ENCODE measurements around the gene GASK1A. TPM values are rescaled to one million over a fixed set of nuclear protein-coding genes. Genes with fewer than 3 reads are reported as not detected.

GASK1A gene
- total RNA-seq, 1 donor from 2014 or later = 0.72 TPM

DNA sequence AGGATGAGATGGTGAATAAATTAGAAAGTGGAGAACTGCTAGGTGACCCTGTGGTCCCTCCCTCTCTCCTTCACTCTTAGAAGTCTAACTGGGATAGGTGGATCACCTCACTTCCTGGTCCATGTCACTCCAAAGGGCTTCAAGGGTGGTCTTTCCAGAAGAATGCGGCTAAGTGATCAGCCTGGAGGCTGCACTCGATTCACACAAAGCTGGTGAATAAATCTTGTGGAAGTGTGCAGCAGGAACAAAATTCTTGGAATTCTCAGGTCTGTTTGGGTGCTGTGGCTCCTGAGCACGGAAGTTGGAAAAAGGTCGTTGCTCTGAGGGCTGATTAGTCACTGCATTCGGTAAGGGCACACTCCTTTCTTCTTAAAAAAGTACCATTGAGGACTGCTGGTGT, 46.3 kb downstream of the GASK1A start:
- H3K9me3 Mint-ChIP-seq (ENCODE audit: unreplicated experiment) = no peaks in the 10 kb centered on the region
- TF ChIP-seq, protein P1, sequence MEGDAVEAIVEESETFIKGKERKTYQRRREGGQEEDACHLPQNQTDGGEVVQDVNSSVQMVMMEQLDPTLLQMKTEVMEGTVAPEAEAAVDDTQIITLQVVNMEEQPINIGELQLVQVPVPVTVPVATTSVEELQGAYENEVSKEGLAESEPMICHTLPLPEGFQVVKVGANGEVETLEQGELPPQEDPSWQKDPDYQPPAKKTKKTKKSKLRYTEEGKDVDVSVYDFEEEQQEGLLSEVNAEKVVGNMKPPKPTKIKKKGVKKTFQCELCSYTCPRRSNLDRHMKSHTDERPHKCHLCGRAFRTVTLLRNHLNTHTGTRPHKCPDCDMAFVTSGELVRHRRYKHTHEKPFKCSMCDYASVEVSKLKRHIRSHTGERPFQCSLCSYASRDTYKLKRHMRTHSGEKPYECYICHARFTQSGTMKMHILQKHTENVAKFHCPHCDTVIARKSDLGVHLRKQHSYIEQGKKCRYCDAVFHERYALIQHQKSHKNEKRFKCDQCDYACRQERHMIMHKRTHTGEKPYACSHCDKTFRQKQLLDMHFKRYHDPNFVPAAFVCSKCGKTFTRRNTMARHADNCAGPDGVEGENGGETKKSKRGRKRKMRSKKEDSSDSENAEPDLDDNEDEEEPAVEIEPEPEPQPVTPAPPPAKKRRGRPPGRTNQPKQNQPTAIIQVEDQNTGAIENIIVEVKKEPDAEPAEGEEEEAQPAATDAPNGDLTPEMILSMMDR (IDR thresholded peaks at IDR 0.05; ENCODE audit: unreplicated experiment) = no peak

DNA sequence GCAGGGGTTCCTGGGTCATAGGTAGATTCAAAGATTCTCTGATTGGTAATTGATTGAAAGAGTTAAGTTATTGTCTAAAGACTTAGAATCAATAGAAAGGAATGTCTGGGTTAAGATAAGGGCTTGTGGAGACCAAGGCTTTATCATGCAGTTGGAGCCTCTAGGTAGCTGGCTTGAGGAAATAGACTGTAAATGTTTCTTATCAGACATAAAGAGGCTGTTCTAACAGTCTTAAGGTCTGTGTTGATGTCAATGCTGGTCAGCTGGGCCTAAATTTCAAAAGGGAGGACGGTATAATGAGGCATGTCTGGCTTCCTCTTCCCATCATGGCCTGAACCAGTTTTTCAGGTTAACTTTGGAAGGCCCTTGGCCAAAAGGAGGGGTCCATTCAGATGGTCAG, 48.9 kb downstream of the GASK1A start:
- TF ChIP-seq, protein P1 (IDR thresholded peaks at IDR 0.05; ENCODE audit: unreplicated experiment) = no peak
- Mint-ChIP-seq H3K36me3 (ENCODE audit: low read depth, unreplicated experiment) (peaks cover 3% of the 10 kb centered on the region), H3K27me3 (ENCODE audit: unreplicated experiment) (peaks cover 6% of the 10 kb centered on the region), H3K9me3 (ENCODE audit: unreplicated experiment) (no peaks in the 10 kb centered on the region), H3K4me3 (ENCODE audit: unreplicated experiment) (no peak overlapping the region), H3K27ac (ENCODE audit: unreplicated experiment) (no peak overlapping the region), H3K4me1 (ENCODE audit: unreplicated experiment) (peaks cover 3% of the 10 kb centered on the region)
- DNase-seq (ENCODE audit: low spot score) = no peak

More for the DNA sequence above, 46.3 kb downstream of the GASK1A start:
- DNase-seq (ENCODE audit: low spot score) = no peak
- Mint-ChIP-seq H3K4me3 (ENCODE audit: unreplicated experiment) (no peak overlapping the region), H3K27me3 (ENCODE audit: unreplicated experiment) (peaks cover 6% of the 10 kb centered on the region), H3K27ac (ENCODE audit: unreplicated experiment) (no peak overlapping the region), H3K36me3 (ENCODE audit: low read depth, unreplicated experiment) (peaks cover 3% of the 10 kb centered on the region), H3K4me1 (ENCODE audit: unreplicated experiment) (peaks cover 3% of the 10 kb centered on the region)

DNA sequence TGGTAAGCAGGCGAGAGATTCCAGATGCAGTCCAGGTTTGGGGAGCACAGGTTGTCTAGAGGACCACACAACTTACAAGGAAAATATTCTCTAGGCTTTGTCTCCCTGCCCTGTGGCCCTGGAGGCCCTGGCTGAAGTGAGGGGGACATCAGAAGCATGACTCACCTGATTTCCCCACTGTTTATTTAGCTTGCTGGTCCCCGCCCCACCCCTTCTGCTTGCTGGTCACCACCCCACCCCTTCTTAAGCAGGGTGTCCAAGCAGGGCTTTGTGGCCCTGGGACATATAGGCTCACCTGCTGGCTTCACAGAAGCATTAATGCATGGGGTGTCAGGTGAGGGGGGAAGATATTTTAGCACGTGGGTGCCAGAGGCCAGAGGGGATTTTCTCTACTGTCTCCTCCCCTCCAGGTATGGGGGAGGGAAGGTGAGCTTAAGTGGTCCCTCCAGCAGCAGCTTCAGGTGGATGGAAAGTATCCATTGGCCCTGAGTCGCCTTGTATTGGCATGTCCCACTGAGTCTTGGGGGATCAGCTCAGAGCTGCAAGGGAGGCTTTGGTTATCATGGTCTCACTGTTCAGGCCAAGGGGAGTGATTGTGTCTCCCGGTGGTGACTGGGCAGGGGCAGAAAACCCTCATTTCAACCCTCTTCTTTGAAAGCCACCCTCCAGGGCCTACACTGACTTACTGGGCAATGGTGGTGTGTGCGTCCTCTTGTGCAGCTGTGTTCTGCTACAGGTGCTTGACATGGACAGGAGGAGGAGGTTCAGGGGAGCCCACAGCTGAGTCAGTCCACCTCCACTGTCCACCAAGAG, 49.8 kb downstream of the GASK1A start:
- peaks cover 3% of the 10 kb centered on the region for H3K36me3 Mint-ChIP-seq (ENCODE audit: low read depth, unreplicated experiment)
- peaks cover 3% of the 10 kb centered on the region for H3K4me1 Mint-ChIP-seq (ENCODE audit: unreplicated experiment)
- peaks cover 6% of the 10 kb centered on the region for H3K27me3 Mint-ChIP-seq (ENCODE audit: unreplicated experiment)
- H3K9me3 Mint-ChIP-seq (ENCODE audit: unreplicated experiment) = no peaks in the 10 kb centered on the region
- TF ChIP-seq, protein P1 (IDR thresholded peaks at IDR 0.05; ENCODE audit: unreplicated experiment) = no peak
- no peak overlapping the region for H3K4me3 Mint-ChIP-seq (ENCODE audit: unreplicated experiment)
- no peak overlapping the region for H3K27ac Mint-ChIP-seq (ENCODE audit: unreplicated experiment)
- DNase-seq (ENCODE audit: low spot score) = no peak

DNA sequence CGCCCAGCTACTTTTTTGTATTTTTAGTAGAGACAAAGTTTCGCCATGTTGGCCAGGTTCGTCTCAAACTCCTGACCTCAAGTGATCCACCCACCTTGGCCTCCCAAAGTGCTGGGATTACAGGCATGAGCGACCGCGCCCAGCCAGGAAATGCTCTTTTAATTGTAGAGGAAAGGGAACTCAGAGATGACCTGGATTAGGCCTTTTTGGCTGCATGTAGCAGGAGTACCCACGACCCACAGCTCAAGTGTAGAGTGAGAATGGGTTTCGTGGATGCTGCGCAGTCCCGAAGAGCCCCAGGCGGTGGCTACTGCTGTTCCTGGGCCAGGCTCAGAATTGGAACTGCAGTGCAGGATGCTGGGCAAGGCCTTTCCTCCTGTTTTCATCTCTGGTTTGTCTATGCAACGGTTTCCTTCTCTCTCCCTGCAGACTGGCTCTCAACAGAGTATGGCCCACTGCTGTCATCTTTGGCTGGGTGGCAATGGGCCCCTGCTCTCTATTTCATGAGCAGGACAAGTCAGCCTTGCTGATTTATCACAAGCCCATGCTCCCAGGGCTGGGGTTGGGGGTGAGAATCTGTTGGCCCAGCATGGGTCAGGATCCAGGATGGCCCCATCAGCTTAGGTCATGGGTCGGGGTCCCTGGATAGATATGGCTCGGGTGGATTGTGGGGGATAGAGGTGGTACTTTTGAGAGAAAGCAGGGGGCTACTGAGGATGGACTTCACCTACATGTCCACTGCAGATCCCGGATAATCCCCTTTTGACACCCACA, 51.2 kb downstream of the GASK1A start:
- H3K4me1 Mint-ChIP-seq (ENCODE audit: unreplicated experiment) = peaks cover 3% of the 10 kb centered on the region
- H3K9me3 Mint-ChIP-seq (ENCODE audit: unreplicated experiment) = no peaks in the 10 kb centered on the region
- H3K27me3 Mint-ChIP-seq (ENCODE audit: unreplicated experiment) = peaks cover 4% of the 10 kb centered on the region
- H3K27ac Mint-ChIP-seq (ENCODE audit: unreplicated experiment) = no peak overlapping the region
- no peak for DNase-seq (ENCODE audit: low spot score)
- H3K36me3 Mint-ChIP-seq (ENCODE audit: low read depth, unreplicated experiment) = peaks cover 3% of the 10 kb centered on the region
- TF ChIP-seq, protein P1 (IDR thresholded peaks at IDR 0.05; ENCODE audit: unreplicated experiment) = no peak
- H3K4me3 Mint-ChIP-seq (ENCODE audit: unreplicated experiment) = no peak overlapping the region

DNA sequence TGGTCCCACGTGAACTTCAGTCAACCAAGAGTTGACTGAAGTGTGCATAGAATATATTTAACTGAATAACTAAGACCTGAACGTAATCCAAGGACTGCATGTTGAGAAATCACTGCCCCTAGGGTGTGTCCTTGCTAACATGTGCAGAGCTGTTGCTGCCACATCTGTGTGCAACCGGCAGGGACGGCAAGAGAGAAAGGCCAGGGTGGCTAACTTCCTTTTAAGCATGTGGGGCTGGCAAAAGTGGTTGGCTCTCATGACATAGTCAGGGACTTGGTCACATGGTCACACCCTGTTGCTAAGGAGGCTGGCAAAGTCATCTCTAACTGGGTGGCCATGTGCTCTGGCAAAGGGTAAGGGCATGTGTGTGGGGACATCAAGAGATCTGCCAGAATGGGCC, 52.4 kb downstream of the GASK1A start:
- peaks cover 3% of the 10 kb centered on the region for H3K4me1 Mint-ChIP-seq (ENCODE audit: unreplicated experiment)
- TF ChIP-seq, protein P1 (IDR thresholded peaks at IDR 0.05; ENCODE audit: unreplicated experiment) = no peak
- H3K9me3 Mint-ChIP-seq (ENCODE audit: unreplicated experiment) = no peaks in the 10 kb centered on the region
- peak overlapping the region; percentile 42 for H3K27ac Mint-ChIP-seq (ENCODE audit: unreplicated experiment)
- H3K27me3 Mint-ChIP-seq (ENCODE audit: unreplicated experiment) = peaks cover 4% of the 10 kb centered on the region
- no peak overlapping the region for H3K4me3 Mint-ChIP-seq (ENCODE audit: unreplicated experiment)
- peaks cover 3% of the 10 kb centered on the region for H3K36me3 Mint-ChIP-seq (ENCODE audit: low read depth, unreplicated experiment)
- DNase-seq (ENCODE audit: low spot score) = no peak
